Heart left ventricle (tissue), 13 donors: ENCODE measurements around the gene GABBR1.

Experiments
- CTCF ChIP-seq, 12 donors: fragments of 200-600 bp; sonication (generic) in 4 of 12; IDR thresholded peaks; one replicate each; pipeline versions ENCODE4 v1.5.0 to v1.8.0; 2018 to 2022; ENCODE audit warnings: antibody characterized with exemption in 12 of 12, mild to moderate bottlenecking in 5 of 12
- POLR2A ChIP-seq, 2 donors: fragments of 450-650 bp; IDR thresholded peaks; one replicate each; pipeline ENCODE4 v1.6.1; 2017; ENCODE audit warnings: antibody characterized with exemption in 2 of 2, mild to moderate bottlenecking in 2 of 2, moderate library complexity in 2 of 2
- donor health status: ischemic (EF 13 %, LVEDD 7.1; RV severe dilation, severe dysfunction).
- donor health status: DM: no; HTN: yes; CAD: no.
- donor health status: DM: no; HTN: no; CAD: no.
- donor health status: ischemic (EF 25% LVEDD 6.9; RV normal size, moderate dysfunction).
- donor health status: ischemic (EF 25% LVEDD 5.7; RV mildly dilated, moderate dysfunction).
- donor health status: ischemic (EF 35%, LVEDD 5.7; RV mildly dilated, moderate dysfunction).
- donor health status: nonischemic (EF 11% LVEDD 7.7; RV severe dilation, severe dysfunction).
- donor health status: DM: yes; HTN: yes; CAD: no.
- donor health status: PGD.
- donor health status: ischemic (EF 29% LVEDD 5.4; RV normal size, mild dysfunction).
- donor health status: nonischemic (EF 23%, LVEDD 6.1; RV moderate dilation, normal function).

GRCh38 chr6:29567541-29567940, 65.4 kb downstream of the GABBR1 start:
- no peak for TF ChIP-seq CTCF (IDR thresholded peaks at IDR 0.05)
- TF ChIP-seq POLR2A (IDR thresholded peaks at IDR 0.05): no peak
